Activated naive CD4-positive, alpha-beta T cell (primary cell): ENCODE data around the gene ELOB.

ENCODE experiments used
- DNase-seq, 4 experiments: peaks; one replicate each; lab custom pipeline; 2025; lab: John Stamatoyannopoulos, UW

Gene ELOB

DNA sequence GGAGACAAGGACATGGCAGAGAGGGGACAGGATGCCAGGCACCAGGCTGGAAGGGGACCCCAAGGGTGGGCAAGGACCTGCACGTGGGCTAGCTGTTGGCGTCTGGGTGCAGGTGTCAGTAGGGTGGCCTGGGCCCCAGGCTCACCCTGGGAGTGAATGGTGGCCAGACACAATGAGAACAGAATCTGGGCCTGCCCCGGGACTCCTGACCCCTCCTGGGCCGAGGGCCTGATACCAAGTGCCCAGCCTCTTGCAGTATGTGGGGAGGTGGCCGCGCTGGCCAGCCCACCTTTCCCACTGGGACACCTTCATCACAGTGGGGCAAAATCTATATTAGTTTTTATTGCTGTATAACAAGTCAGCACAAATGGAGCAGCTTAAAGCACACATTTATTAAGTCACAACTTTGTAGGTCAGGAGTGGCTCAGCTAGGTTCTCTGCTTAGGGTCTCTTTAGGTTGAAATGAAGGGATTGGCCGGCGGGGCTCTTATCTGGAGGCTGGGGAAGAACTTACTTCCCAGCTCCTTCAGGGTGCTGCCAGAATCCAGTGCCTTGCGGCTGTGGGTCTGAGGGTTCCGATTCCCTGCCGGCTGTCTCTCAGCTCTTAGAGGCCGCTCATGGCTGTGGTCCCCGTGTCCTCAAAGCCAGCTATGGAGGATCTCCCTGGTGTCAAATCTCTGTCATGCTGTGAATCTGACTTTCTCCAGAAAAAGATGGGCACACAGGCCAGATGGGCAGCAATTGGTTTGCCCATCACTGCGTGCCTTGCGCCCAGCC, 6.7 kb upstream of the ELOB start:
- DNase-seq: no peak

DNA sequence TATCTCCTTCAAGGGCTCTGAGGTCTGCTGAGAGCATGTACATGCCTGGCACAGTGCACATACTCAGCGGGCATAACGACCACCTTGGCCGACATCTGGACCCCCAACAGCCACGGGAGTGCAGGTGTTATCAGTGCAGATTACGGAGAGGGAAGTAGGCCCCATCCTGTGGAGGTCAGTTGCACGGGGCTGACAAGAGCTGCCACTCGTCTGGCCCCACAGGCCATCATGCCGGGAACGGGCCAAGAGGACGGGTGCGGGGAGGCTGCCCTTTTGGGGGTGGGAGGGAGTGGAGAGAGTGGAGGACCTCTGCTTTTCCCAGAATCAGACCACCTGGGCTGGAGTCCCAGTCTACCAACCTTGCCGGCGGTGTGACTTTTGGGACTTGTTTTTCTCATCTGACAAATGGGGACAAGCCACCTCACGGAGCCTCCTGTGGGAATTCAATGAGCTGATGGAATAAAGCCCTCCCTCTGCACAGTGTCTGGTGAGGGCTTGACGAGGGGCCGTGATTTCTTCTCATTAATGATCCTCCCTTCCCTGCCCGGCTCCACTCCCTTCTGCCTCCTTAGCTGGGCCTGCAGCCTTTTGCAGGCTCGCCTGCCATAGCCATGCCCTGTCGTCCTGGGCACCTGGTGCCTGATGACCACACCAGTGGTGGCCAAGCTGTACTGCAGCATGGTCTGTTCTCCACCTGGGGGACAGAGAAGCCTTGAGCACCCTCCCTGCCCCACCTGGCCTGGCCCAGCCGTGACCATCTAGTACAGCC, 5.7 kb upstream of the ELOB start:
- DNase-seq: no peak

DNA sequence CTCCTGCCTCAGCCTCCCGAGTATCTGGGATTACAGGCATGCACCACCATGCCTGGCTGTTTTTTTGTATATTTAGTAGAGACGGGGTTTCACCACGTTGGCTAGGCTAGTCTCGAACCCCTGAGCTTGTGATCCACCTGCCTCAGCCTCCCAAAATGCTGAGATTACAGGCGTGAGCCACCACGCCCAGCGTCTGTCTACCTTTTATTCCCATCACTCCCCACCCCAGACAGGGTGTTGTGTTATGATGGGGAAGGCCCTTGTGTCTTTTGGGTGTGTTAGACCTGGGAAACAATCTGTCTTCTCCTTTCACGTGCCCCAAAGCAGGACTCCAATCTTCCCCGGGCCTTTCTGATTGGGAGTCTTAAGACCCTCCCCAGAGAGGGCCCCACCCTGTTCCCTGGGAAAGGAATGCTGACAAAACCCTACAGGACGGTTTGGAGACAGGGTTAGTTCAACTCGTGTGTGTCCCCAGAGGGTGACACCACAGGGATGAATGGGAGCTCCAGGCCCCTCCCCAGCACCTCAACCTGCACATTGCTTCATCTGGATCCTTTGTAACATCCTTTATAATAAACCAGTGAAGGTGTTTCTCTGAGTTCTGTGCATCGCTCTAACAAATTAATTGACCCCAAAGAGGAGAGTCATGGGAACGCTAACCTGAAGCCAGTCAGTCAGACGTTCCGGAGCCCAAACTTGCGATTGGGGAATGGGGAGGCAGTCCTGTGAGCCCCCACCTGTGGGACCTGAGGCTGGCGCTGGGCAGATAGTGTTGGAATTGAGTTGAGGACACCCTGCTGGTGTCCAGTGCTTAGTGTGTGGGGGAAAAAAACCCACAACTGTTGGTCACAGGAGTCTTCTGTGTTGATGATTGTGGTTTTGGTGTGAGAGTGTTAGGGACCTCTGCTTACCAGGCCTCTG, 3.2 kb upstream of the ELOB start:
- DNase-seq: no peak

DNA sequence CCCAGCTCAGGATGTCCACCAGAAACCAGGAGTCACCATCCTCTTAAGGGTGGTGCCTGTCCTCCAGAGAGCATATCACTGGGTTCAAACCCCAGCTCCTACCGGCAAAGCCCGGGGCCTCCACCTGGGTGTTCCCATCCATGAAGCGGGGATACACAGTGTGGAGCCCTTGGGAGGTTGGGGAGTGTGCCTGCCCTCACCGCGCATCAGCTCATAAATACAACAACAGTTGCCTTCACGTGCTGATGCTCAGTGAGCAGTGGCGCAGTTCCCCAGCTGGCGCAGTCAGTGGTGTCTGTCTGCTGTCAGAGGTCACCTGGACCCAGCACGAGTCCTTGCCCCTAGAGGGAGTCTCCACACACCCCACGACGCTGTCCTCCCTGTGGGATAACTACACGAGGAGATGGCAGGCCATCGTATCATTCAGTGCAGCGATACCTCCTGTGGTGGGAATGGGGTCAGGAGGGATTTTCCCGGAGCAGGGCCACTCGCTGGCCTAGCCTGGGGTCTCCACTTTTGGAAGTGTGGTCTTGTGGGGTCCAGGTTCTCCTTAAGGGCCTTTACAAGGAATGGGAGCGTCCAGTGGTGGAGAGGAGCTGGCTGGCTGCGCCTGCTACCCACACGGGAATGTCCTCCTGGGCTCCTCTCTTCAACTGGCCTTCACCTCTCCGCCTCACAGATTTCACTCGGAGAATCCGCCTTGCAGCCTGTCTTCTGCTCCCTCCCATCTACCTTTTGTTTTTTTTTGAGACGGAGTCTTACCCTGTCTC, 2.3 kb upstream of the ELOB start:
- no peak for DNase-seq

DNA sequence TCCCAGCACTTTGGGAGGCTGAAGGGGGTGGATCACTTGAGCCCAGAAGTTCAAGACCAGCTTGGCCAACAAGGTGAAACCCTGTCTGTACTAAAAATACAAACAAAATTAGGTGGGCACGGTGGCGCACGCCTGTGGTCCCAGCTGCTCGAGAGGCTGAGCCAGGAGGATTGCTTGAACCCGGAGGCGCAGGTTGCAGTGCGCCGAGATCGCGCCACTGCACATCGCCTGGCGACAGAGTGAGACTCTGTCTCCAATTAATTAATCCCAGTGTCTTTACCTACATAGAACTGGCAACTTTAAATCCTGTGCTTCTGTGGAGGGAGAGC, 1.5 kb upstream of the ELOB start:
- DNase-seq: no peak

DNA sequence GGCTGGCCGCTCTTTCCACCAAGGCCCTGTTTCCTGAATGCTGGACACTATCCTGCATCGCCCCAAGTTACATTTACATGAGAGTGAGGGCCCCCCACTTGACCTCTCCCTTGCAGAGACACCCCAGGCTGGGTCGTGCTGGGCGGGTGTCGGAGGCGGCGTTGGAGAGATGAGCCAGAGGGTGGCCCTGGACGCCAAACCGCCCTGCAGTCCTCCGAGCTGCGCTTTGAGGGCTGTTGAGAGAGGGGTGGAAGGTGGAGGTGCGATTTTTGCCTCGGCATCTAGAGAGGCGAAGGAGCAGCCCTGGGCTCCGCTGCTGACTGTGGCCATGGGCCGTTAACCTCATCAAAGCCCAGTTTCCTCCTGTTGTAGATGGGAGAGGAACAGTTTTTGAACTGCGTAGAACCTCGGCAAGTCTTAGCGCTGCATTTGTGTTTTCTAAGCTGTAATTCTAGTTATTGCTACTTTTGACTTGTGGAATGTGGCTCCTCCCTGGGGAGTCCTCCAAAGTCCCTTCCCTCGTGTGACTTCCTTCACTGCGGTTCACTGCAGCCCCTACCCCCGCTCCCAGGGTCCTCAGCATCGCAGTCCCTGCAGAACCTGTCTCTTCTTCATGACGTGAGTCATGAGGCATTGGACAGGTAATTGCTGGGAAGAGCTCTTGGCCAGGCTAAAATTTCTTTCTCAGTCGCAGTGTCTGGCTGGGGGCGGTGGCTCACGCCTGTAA, 986 bp upstream of the ELOB start:
- peak in 1 of 4 experiments; percentile 47 for DNase-seq

DNA sequence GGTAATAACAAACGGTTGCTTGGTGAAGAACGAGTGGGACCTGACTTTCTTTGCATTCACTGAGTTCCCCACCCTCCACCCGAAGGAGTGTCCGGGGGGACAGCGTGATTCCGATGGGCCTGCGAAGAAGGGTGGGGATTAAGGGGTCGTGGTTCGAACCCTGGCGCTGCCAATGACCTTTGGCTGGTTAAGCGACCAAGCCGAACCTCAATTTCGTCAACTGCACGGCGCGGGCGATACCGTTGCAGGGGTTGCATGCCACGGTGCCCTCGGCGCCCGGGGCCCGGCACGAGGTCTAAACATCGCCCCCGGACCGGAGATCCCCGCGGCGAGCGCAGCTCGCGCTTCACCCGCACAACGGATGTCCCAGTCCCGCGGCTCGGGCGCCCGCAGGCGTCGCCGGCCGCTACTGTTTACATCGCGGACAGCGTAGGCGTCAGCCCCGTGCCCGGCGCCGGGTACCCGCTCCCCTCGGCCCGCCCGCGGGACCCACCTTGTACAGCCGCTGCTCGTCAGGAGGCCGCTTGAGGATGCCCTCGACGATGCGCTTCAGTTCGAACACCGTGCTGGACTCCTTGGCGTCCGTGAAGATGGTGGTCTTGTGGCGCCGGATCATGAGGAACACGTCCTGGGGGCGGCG, 460 bp downstream of the ELOB start:
- peak in 1 of 4 experiments; percentile 32 for DNase-seq

DNA sequence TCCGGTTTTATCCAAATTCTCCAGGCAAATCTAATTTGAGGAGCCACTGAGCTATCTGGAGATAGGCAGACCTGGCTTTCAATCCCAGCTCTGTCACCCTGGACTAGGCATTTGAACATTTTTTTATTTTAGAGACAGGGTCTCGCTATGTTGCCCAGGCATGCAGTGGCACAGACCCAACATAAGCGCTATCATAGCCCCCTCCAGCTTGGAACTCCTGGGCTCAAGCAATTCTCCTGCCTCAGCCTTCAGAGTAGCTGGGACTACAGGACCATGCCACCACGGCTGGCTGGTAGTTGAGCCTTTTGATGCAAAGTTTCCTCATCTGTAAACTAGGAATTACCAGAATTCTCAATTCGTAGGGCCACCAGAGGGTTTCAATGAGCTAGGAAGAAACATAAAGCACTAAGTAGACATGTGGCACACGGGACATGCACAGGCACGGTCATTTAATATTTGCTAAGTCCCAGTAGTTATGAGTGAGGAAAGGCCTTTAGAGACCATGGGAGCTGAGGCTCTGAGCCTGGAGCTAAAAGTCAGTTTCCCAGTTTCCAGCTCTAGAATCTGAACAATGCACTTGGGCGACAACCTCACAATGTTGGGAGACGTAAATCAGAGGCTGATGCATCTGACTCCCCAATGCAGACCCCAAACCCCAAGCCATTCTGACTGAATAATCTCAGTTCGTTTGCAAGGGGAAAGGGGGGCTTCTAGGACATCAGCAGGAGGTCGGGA, 1.1 kb downstream of the ELOB start:
- no peak for DNase-seq

DNA sequence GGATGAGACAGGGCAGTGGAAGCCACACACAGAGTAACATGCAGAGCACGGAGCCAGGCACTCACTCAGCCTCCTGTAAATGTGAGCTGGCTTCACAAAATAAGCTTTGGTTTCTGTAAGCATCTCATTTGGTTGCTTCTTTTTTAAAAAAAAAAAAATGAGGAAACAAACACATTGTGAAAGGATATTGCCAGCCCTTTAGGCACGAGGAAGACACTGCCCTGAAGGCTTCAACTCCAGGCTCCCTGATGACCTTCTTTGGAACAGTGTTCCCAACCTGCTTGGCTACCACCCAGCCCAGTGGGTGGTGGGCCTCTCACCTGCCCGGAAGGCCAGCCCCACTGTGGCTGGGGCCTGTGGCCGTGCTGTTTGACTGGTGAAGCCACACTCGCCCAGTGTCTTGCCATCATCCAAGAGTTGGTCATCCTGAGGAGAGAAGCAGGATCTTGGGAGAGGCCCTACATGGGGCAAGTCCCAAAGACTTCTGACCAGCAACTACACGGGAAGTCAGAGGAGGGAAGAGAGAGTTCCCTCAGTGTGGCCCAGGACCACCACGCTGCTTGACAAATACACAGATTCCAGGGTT, 1.9 kb downstream of the ELOB start:
- no peak for DNase-seq

DNA sequence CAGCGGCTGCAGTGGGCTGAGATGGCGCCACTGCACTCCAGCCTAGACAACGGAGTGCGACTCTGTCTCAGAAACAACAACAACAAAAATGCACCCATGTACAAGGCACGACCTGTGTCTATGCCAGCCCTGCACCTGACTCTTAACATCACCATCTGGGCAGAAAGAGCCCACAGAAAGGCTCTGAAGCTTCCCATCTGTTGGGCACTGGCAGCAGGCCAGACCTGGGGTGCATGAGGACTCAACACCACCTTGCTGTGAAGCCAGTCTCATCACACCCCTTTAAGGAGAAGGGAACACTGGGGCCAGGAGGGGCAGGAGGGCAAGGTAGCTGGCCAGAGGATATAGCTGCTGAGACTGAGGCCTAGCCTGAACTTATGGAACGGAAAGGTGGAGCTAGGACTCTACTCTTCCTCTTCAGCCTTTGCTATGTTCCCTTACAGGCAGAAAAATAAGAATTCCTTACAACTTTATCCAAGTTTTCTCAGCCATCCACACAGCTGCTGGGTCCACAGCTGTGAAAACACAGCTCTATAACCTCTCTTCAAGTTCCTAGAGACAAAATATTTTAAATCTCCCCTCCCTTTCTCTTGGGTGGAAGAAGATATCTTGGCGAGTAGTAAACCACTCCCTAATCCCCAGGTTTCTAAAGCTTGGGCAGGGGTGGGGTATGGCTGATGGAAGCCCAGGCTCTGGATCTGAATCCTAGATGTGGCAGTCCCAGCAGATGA, 2.8 kb downstream of the ELOB start:
- DNase-seq: no peak

DNA sequence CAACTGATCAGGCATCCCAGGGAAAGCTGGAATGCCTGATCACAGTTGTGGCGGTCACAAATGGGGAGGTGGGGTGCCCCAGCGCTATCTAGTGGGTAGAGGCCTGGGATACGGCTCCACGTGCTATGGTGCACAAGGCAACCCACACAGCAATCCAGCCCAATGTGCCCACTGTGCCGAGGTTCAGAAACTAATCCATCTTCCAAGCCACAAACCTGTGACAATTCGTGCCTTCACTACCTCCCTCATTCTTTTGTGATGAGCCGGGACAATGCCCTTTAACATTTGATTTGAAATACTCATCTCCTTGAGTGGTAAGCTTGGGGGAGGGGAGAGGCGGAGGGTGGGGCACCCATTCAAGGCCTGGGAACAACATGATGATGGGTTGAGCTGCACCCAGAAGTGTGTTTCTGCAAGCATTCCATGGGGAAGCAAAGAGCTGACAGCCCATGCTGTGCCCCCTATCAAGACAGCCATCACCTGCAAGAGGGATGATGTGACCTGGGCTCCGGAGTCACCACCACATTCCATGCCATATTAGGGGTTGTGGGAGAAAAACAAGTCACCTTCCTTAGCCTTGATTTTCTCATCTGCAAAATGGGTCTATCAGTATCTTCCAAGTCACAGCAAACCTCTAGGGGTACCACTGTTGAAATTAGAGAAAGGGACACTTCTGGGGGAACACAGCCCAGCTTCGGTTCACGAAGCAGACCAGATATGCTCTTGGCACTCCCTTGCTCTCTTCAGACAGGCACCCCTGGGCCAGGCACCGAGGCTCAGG, 3.7 kb downstream of the ELOB start:
- DNase-seq: no peak

DNA sequence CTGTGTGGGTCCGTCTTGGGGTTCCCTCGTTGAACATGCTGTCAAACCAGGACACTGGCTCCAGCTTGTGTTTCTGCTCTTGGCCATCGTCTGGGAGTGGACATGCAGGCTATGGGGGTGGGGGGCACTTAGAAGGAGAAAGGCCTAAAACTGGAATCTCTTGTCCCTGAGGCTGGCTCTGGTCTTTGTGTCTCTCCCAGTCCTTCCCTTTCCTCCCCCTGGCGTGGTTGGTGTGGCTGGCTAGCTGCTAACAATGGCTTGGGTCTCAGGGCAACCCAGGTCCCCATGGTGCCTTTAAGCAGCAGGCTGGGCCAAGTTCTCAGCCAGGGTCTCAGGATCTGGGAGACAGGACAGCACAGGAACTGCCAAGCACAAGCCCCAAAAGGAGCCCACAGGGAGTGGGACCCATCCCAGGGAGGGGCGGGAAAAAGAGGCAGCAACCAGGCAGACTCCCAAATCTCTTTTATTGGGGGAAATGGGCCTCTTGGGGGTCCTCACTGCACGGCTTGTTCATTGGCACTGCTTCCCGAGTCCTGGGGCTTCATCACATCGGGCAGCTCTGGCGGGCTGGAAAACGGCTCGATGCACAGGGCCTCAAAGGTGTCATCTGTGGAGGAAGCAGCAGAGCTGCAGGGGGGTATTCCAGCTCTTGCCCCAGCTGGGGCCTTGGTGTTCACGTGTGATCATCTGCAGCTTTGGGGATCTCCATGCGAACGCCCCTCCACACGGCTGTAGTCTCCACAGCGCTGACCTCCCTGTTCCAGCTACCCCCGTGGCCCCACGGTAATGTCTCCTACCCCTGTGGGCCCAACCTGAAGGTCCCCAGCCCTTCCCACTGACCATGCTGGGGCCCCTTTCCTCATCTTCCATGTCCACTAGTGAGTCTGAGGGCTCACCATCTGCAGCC, 5.3 kb downstream of the ELOB start:
- no peak for DNase-seq

DNA sequence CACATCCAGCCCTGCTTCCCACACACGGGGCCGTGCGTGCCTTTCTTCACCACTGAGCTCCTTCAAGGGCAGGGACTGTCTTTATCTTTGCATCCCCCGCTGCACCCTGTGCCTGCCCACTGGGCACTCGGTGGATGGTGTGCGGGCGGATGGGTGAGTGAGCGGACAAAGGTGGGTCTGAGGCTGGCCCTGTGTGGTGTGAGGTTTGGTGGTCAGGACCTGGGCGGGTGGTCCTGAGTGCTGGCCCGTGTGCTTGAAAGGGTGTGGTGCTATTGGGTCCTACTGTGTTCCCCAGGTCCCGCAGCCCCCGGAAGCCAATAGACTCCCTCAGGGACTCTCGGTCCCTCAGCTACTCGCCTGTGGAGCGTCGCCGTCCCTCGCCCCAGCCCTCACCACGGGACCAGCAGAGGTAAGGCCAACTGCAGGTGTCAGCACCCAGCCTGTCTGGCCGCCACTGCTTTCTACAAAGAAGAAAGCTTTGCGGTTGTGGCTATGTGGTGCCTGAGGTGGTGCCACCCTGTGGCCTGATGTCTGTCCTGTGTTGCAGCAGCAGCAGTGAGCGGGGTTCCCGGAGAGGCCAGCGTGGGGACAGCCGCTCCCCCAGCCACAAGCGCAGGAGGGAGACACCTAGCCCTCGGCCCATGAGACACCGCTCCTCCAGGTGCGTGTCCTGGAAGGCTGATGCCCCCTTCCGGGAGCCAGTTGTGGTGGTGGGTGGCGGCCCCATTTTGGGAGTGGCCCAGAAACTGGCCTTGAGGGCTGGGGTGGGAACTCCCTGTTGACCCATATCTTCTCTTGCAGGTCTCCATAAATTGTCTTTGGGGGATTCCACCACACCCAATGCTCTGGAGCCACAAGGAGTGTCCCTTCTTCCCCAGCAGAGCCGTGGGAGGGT, 6.8 kb downstream of the ELOB start:
- no peak for DNase-seq

DNA sequence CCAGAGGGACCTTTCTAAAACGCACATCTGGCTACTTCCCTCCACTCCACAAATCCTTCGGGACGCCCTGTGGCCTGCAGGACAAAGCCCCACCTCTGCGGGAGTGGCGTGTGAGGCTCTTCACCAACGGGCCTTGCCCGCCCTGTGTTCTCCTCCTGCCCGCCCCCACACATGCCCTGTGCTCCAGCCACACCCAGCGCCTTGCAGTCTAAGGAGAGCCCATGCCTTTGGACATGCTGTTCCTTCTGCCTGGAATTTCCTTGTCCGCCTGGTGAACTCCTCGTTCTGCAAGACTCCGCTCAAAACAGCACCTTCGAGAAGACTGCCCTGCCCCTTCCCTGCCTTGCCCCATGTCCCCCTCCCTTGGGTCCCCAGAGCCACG, 7.4 kb downstream of the ELOB start:
- DNase-seq: no peak

DNA sequence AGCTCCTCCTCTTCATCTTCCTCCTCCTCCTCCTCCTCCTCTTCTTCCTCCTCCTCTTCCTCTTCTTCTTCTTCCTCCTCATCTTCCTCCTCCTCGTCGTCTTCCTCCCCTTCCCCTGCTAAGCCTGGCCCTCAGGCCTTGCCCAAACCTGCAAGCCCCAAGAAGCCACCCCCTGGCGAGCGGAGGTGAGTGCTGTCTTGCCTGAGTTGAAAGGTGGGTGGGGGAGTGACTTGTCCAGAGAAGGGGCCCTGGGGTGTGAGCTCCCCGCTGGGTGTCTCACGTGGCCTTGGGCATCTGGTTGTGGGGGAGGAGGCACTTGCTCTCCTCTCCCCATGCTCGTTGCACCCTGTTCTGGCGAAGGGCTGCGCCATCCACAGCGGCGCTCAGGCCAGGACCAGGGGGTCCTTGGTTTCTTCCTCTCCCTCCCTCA, 8.0 kb downstream of the ELOB start:
- DNase-seq: no peak
